SK-N-SH (cell line): ENCODE data around the gene C1orf52. TPM values are rescaled to one million over a fixed set of nuclear protein-coding genes. Genes with fewer than 3 reads are reported as not detected.

Experiments used
- CTCF ChIA-PET: fragments of 300-600, 350-600 bp; formaldehyde crosslinking; extraction: SDS; loops from one replicate; lab custom pipeline; 2021; lab: Yijun Ruan, JAX
- POLR2A ChIA-PET: fragments of 350-600 bp; sonication (Branson Sonifier 250); formaldehyde crosslinking; extraction: SDS; loops from one replicate; lab custom pipeline; 2020; ENCODE audit warnings: antibody characterized with exemption, inconsistent platforms; lab: Yijun Ruan, JAX
- DNase-seq: peaks from one replicate; pipeline ENCODE4 v3.0.0; 2012
- H2AFZ ChIP-seq: fragments of 200-600 bp; sonication (generic); 2 replicates; pipeline ENCODE4 v1.8.1; 2016; ENCODE audit warnings: antibody characterized with exemption, mild to moderate bottlenecking, low read depth
- H3F3A ChIP-seq: fragments of 200-600 bp; sonication (generic); replicated peaks from 2 replicates; pipeline ENCODE3; 2016; ENCODE audit warnings: antibody characterized with exemption, mild to moderate bottlenecking; ENCODE audit not compliant: insufficient read depth
- H3K27ac ChIP-seq, 2 experiments: fragments of 200-500 bp in 1 of 2; fragments of 200-600 bp in 1 of 2; sonication (Bioruptor generic) in 1 of 2; sonication (generic), shearing (Covaris generic) in 1 of 2; 2 replicates each; pipeline versions ENCODE4 v1.5.1 to v1.6.1; 2014 to 2016; ENCODE audit warnings: low read depth in 2 of 2, inconsistent platforms in 1 of 2, low read length in 1 of 2, mild to moderate bottlenecking in 1 of 2, mixed read lengths in 1 of 2
- H3K27me3 ChIP-seq: fragments of 200-600 bp; sonication (generic), shearing (Covaris generic); 2 replicates; pipeline ENCODE4 v1.6.1; 2016; ENCODE audit warnings: mixed run types; ENCODE audit not compliant: insufficient read depth
- H3K36me3 ChIP-seq, 2 experiments: fragments of 200-500 bp in 1 of 2; fragments of 200-600 bp in 1 of 2; sonication (Bioruptor generic) in 1 of 2; sonication (generic) in 1 of 2; replicated peaks in 1 of 2; 2 replicates each; pipeline versions ENCODE3 to v1.5.1; 2014 to 2016; ENCODE audit warnings: low read length in 1 of 2, mild to moderate bottlenecking in 1 of 2; ENCODE audit not compliant: insufficient read depth in 2 of 2, control insufficient read depth in 1 of 2
- H3K4me1 ChIP-seq, 2 experiments: fragments of 200-500 bp in 1 of 2; fragments of 200-600 bp in 1 of 2; sonication (Bioruptor generic) in 1 of 2; sonication (generic), shearing (Covaris generic) in 1 of 2; 2 replicates each; pipeline versions ENCODE4 v1.5.1 to v1.6.1; 2014 to 2016; ENCODE audit warnings: low read depth in 1 of 2, low read length in 1 of 2, mixed run types in 1 of 2; ENCODE audit not compliant: insufficient read depth in 2 of 2, control insufficient read depth in 1 of 2
- H3K4me2 ChIP-seq: fragments of 200-600 bp; sonication (generic), shearing (Covaris generic); 2 replicates; pipeline ENCODE4 v1.6.1; 2017; ENCODE audit warnings: mixed run types
- H3K4me3 ChIP-seq, 2 experiments: fragments of 200-500 bp in 1 of 2; fragments of 200-600 bp in 1 of 2; sonication (Bioruptor generic) in 1 of 2; sonication (generic), shearing (Covaris generic) in 1 of 2; 2 replicates each; pipeline versions ENCODE4 v1.5.1 to v1.8.1; 2014 to 2016; ENCODE audit warnings: low read depth in 2 of 2, inconsistent platforms in 1 of 2, low read length in 1 of 2, mild to moderate bottlenecking in 1 of 2, mixed read lengths in 1 of 2, moderate library complexity in 1 of 2
- H3K79me2 ChIP-seq: fragments of 200-600 bp; sonication (generic); 2 replicates; pipeline ENCODE4 v1.8.1; 2017; ENCODE audit warnings: mild to moderate bottlenecking; ENCODE audit not compliant: insufficient read depth
- H3K9ac ChIP-seq: fragments of 200-600 bp; sonication (generic); 2 replicates; pipeline ENCODE4 v1.6.1; 2017; ENCODE audit warnings: mixed run types
- H3K9me2 ChIP-seq: fragments of 200-600 bp; sonication (generic); 2 replicates; pipeline ENCODE4 v1.6.1; 2017; ENCODE audit warnings: mixed run types
- H3K9me3 ChIP-seq: fragments of 200-600 bp; sonication (generic); 2 replicates; pipeline ENCODE4 v1.6.1; 2017; ENCODE audit warnings: mixed run types, mild to moderate bottlenecking, moderate library complexity
- H4K20me1 ChIP-seq: fragments of 200-600 bp; sonication (generic); 2 replicates; pipeline ENCODE4 v1.6.1; 2017; ENCODE audit warnings: mild to moderate bottlenecking, mixed run types; ENCODE audit not compliant: insufficient read depth
- ELF1 ChIP-seq: IDR thresholded peaks from 2 replicates; pipeline ENCODE4 v1.4.0; 2012
- FOXM1 ChIP-seq: IDR thresholded peaks from 2 replicates; pipeline ENCODE4 v1.4.0; 2012; ENCODE audit warnings: low read depth, mild to moderate bottlenecking
- GABPA ChIP-seq: IDR thresholded peaks from 2 replicates; pipeline ENCODE4 v1.4.0; 2012; ENCODE audit warnings: low read depth, mild to moderate bottlenecking
- MEF2A ChIP-seq: IDR thresholded peaks from 2 replicates; pipeline ENCODE4 v1.4.0; 2012; ENCODE audit warnings: low read depth, borderline replicate concordance
- NFIC ChIP-seq: IDR thresholded peaks from 2 replicates; pipeline ENCODE4 v1.4.0; 2012; ENCODE audit warnings: borderline replicate concordance
- RCOR1 ChIP-seq: fragments of 150-350 bp; IDR thresholded peaks from 2 replicates; pipeline ENCODE4 v1.6.1; 2017; ENCODE audit warnings: antibody characterized with exemption, low read length
- RFX5 ChIP-seq: IDR thresholded peaks from 2 replicates; pipeline ENCODE4 v1.6.1; 2012; ENCODE audit warnings: mild to moderate bottlenecking, improper control_type of control experiment, low read length
- TEAD4 ChIP-seq: IDR thresholded peaks from 2 replicates; pipeline ENCODE4 v1.4.0; 2012; ENCODE audit warnings: mild to moderate bottlenecking, borderline replicate concordance; ENCODE audit not compliant: insufficient read depth
- YY1 ChIP-seq: IDR thresholded peaks from 2 replicates; pipeline ENCODE4 v1.4.0; 2012; ENCODE audit warnings: low read depth, mild to moderate bottlenecking
- WGBS: methylation state at CpG from one replicate; pipeline ENCODE4 v1.1.6; 2017; ENCODE audit warnings: low lambda C conversion rate; 5-methylcytosine and 5-hydroxymethylcytosine counted together
- polyA plus RNA-seq, 3 experiments: library from polyadenylated mRNA; depleted of rRNA; stranded (reverse); fragments of >200 nt; gene quantifications; 2 replicates each; pipeline ENCODE4 v1.2.3, GENCODE V29; 2012
- TF ChIP-seq, protein P1 (sequence below): fragments of 150-350 bp; IDR thresholded peaks from 2 replicates; pipeline ENCODE4 v1.6.1; 2016; ENCODE audit warnings: mild to moderate bottlenecking, low read depth, low read length
- TF ChIP-seq, protein P2 (sequence below): IDR thresholded peaks from 2 replicates; pipeline ENCODE4 v1.4.0; 2012; ENCODE audit warnings: low read depth, borderline replicate concordance
- TF ChIP-seq, protein P3 (sequence below): IDR thresholded peaks from 2 replicates; pipeline ENCODE4; 2012

Gene C1orf52
- polyA plus RNA-seq, 1 of the 3 experiments (the other 2 are of a cell fraction) = 23.4 TPM

DNA sequence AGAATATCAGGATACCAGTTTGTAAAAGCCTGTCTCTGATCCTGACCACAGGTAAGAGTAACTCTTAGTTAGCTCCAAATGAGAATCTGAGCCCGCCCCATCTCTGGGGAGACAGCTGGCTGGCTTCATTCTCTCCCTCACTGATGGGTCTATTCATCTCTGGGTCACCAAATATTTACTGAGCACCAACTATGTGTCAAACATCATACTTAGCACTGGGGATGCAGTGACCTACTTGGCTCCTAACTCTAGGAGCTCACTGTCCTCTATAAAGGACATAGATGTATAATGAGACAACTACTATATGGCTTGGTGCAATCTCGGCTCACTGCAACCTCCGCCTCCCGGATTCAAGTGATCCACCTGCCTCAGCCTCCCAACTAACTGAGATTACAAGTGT is 46.8 kb upstream of the C1orf52 start (continued):
- TF ChIP-seq, protein P1, sequence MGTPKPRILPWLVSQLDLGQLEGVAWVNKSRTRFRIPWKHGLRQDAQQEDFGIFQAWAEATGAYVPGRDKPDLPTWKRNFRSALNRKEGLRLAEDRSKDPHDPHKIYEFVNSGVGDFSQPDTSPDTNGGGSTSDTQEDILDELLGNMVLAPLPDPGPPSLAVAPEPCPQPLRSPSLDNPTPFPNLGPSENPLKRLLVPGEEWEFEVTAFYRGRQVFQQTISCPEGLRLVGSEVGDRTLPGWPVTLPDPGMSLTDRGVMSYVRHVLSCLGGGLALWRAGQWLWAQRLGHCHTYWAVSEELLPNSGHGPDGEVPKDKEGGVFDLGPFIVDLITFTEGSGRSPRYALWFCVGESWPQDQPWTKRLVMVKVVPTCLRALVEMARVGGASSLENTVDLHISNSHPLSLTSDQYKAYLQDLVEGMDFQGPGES = no peak
- TF ChIP-seq, protein P2, sequence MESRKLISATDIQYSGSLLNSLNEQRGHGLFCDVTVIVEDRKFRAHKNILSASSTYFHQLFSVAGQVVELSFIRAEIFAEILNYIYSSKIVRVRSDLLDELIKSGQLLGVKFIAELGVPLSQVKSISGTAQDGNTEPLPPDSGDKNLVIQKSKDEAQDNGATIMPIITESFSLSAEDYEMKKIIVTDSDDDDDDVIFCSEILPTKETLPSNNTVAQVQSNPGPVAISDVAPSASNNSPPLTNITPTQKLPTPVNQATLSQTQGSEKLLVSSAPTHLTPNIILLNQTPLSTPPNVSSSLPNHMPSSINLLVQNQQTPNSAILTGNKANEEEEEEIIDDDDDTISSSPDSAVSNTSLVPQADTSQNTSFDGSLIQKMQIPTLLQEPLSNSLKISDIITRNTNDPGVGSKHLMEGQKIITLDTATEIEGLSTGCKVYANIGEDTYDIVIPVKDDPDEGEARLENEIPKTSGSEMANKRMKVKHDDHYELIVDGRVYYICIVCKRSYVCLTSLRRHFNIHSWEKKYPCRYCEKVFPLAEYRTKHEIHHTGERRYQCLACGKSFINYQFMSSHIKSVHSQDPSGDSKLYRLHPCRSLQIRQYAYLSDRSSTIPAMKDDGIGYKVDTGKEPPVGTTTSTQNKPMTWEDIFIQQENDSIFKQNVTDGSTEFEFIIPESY = no peak
- no peak for TF ChIP-seq ELF1
- TF ChIP-seq, all 33 proteins: peak for 0

DNA sequence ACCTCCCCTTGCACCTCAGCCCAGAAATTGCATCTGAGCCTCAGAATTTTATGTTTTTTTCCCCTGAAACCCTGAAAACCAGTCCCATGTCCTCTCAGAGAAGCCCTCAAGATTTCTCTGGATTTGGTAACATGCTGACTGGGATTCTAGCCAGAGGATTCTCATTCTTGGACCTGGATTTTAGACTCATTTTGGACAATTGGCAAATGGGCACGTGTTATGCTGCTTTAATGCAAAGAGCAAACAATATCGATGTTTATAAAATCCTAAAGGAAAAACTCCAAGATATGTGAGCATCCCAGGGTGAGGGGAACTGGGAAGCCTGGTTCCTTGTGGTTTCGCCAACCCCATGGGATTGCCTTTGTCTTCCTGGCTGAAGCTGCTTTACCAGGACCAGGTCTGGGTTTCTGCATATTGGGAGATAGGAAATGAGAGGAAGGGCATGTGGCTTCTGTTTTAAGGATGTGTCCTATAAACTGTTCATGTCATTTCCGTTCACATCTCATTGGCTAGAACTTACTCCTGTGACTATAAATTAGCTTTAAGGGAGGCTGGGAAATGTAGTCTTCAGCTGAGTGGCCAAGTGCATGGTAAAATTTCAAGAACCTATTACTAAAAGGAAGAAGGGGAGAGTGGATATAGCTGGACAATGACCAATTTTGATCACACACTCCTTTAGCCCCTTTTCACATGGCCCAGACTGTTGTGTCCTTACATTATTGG is 44.1 kb upstream of the C1orf52 start:
- POLR2A ChIA-PET = no interaction called here
- H3K27ac ChIP-seq = no peak overlapping the region

DNA sequence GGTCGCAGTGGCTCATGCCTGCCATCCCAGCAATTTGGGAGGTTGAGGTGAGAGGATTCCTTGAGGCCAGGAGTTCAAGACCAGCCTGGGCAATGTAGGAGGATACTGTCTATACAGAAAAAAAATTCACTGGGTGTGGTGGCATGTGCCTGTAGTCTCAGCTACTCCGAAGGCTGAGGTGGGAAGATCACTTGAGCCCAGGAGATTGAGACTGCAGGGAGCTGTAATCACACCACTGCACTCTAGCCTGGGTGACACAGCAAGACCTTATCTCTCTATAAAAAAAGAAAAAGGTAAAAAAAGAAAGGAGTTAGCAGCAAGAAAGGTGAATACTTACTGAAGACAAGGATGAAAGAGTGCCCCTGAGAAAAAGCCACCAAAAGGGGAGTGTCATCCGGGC is 40.7 kb upstream of the C1orf52 start:
- ChIA-PET POLR2A (no interaction called here), CTCF (interaction anchor here (1.2 kb wide), 1 partner anchor 393 kb away, joined by 3 read pairs; no protein-coding TSS in a partner anchor)
- no peak for DNase-seq
- Histone ChIP-seq H3K4me3 (no peak overlapping the region), H3F3A (peaks cover 19% of the 10 kb centered on the region), H3K9ac (no peak overlapping the region), H3K4me2 (no peak overlapping the region), H4K20me1 (no peaks in the 10 kb centered on the region), H2AFZ (no peak overlapping the region), H3K36me3 (no peaks in the 10 kb centered on the region), H3K9me2 (no peaks in the 10 kb centered on the region), H3K9me3 (no peaks in the 10 kb centered on the region), H3K4me1 (peaks cover 0 to 17% of the 10 kb centered on the region in 2 experiments; a peak in 3 of 4 replicates), H3K79me2 (no peaks in the 10 kb centered on the region), H3K27ac (no peak overlapping the region), H3K27me3 (no peaks in the 10 kb centered on the region)
- WGBS = 65% methylated on average over 3 of the region's 3 CpGs
- no peak for TF ChIP-seq MEF2A
- TF ChIP-seq RFX5 = no peak
- TF ChIP-seq, protein P2 = no peak
- no peak for TF ChIP-seq NFIC
- TF ChIP-seq FOXM1 = no peak
- no peak for TF ChIP-seq GABPA
- no peak for TF ChIP-seq YY1
- TF ChIP-seq TEAD4 = no peak
- TF ChIP-seq, protein P3, sequence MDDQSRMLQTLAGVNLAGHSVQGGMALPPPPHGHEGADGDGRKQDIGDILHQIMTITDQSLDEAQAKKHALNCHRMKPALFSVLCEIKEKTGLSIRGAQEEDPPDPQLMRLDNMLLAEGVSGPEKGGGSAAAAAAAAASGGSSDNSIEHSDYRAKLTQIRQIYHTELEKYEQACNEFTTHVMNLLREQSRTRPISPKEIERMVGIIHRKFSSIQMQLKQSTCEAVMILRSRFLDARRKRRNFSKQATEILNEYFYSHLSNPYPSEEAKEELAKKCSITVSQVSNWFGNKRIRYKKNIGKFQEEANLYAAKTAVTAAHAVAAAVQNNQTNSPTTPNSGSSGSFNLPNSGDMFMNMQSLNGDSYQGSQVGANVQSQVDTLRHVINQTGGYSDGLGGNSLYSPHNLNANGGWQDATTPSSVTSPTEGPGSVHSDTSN = no peak

More for the DNA sequence above, 44.1 kb upstream of the C1orf52 start:
- DNase-seq = no peak
- no peaks in the 10 kb centered on the region for H4K20me1 ChIP-seq
- H3K4me1 ChIP-seq = peaks cover under 1 to 5% of the 10 kb centered on the region in 2 experiments; a peak in 2 of 4 replicates
- no peaks in the 10 kb centered on the region for H3K9me2 ChIP-seq
- H3K79me2 ChIP-seq = no peaks in the 10 kb centered on the region
- no peak overlapping the region for H3K9ac ChIP-seq
- WGBS = 90% methylated on average over 4 of the region's 4 CpGs
- peaks cover 4% of the 10 kb centered on the region for H3F3A ChIP-seq
- TF ChIP-seq RCOR1 = no peak
- TF ChIP-seq, protein P1 = no peak
- H3K27me3 ChIP-seq = no peaks in the 10 kb centered on the region
- CTCF ChIA-PET = interaction anchor here (0.6 to 1.8 kb wide), 5 partner anchors 110 to 546 kb away, joined by 3 to 8 read pairs (median 3); no protein-coding TSS in a partner anchor
- H3K36me3 ChIP-seq = no peaks in the 10 kb centered on the region
- H2AFZ ChIP-seq = no peak overlapping the region
- no peak overlapping the region for H3K4me2 ChIP-seq
- no peak overlapping the region for H3K4me3 ChIP-seq
- no peaks in the 10 kb centered on the region for H3K9me3 ChIP-seq
